ENCODE data around the gene VGF. TPM values are rescaled to one million over a fixed set of nuclear protein-coding genes. Genes with fewer than 3 reads are reported as not detected.

VGF gene
- total and polyA plus RNA-seq, 3 donors from 2014 or later = 0.87 to 2.3 (median 1.2) TPM

GRCh38 chr7:101172854-101173751 is 7.7 kb upstream of the VGF start:
- no peak overlapping the region for H3K4me3 ChIP-seq
- no peak overlapping the region for H3K27ac ChIP-seq
- TF ChIP-seq POLR2A (IDR thresholded peaks at IDR 0.05) = no peak
- TF ChIP-seq, protein P1, sequence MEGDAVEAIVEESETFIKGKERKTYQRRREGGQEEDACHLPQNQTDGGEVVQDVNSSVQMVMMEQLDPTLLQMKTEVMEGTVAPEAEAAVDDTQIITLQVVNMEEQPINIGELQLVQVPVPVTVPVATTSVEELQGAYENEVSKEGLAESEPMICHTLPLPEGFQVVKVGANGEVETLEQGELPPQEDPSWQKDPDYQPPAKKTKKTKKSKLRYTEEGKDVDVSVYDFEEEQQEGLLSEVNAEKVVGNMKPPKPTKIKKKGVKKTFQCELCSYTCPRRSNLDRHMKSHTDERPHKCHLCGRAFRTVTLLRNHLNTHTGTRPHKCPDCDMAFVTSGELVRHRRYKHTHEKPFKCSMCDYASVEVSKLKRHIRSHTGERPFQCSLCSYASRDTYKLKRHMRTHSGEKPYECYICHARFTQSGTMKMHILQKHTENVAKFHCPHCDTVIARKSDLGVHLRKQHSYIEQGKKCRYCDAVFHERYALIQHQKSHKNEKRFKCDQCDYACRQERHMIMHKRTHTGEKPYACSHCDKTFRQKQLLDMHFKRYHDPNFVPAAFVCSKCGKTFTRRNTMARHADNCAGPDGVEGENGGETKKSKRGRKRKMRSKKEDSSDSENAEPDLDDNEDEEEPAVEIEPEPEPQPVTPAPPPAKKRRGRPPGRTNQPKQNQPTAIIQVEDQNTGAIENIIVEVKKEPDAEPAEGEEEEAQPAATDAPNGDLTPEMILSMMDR (IDR thresholded peaks at IDR 0.05) = no peak
- H3K27me3 ChIP-seq = no peaks in the 10 kb centered on the region
- H3K9me3 ChIP-seq = no peaks in the 10 kb centered on the region
- peak; percentile 80 for DNase-seq
- WGBS, 2 donors = 1 to 2% methylated on average over 21 to 28 of the region's 53 CpGs
- intact Hi-C loops (cut with DNase I; ENCODE audit: low total_unique reads) = no loop called here
- H3K36me3 ChIP-seq (ENCODE audit: low read depth, missing control alignments) = no peaks in the 10 kb centered on the region
- peaks cover 18% of the 10 kb centered on the region for H3K4me1 ChIP-seq

- intact Hi-C loops (cut with DNase I; ENCODE audit: low total_unique reads) = no loop called here
- DNase-seq = no peak
- Histone ChIP-seq H3K36me3 (ENCODE audit: low read depth, missing control alignments) (no peaks in the 10 kb centered on the region), H3K4me3 (peak overlapping the region in 1 of 2 donors; percentile 11), H3K4me1 (peaks cover 18% of the 10 kb centered on the region), H3K27ac (no peak overlapping the region), H3K27me3 (no peaks in the 10 kb centered on the region), H3K9me3 (no peaks in the 10 kb centered on the region)
- WGBS, 2 donors = 1 to 3% methylated on average over 4 to 63 of the region's 79 CpGs
- TF ChIP-seq, protein P1 (IDR thresholded peaks at IDR 0.05) = no peak
- no peak for TF ChIP-seq POLR2A (IDR thresholded peaks at IDR 0.05)
Measured at GRCh38 chr7:101172005-101172853, 6.9 kb upstream of the VGF start.

- intact Hi-C loops (cut with DNase I; ENCODE audit: low total_unique reads) = no loop called here
- Histone ChIP-seq H3K27me3 (no peaks in the 10 kb centered on the region), H3K4me3 (no peak overlapping the region), H3K9me3 (no peaks in the 10 kb centered on the region), H3K36me3 (ENCODE audit: low read depth, missing control alignments) (no peaks in the 10 kb centered on the region), H3K4me1 (peaks cover 18% of the 10 kb centered on the region), H3K27ac (no peak overlapping the region)
- 0 to 1% methylated on average over 12 to 13 of the region's 13 CpGs for WGBS, 2 donors
- no peak for TF ChIP-seq POLR2A (IDR thresholded peaks at IDR 0.05)
- TF ChIP-seq, protein P1 (IDR thresholded peaks at IDR 0.05) = no peak
- no peak for DNase-seq
Measured at GRCh38 chr7:101171442-101171837, 6.1 kb upstream of the VGF start.

- no peak overlapping the region for H3K4me3 ChIP-seq
- DNase-seq = no peak
- H3K4me1 ChIP-seq = peaks cover 20% of the 10 kb centered on the region
- intact Hi-C loops (cut with DNase I; ENCODE audit: low total_unique reads) = no loop called here
- TF ChIP-seq POLR2A (IDR thresholded peaks at IDR 0.05) = no peak
- TF ChIP-seq, protein P1 (IDR thresholded peaks at IDR 0.05) = no peak
- H3K9me3 ChIP-seq = no peaks in the 10 kb centered on the region
- WGBS, 2 donors = 4 to 5% methylated on average over 16 to 17 of the region's 17 CpGs
- H3K36me3 ChIP-seq (ENCODE audit: low read depth, missing control alignments) = no peaks in the 10 kb centered on the region
- no peaks in the 10 kb centered on the region for H3K27me3 ChIP-seq
- H3K27ac ChIP-seq = no peak overlapping the region
Measured at GRCh38 chr7:101170617-101171441, 5.5 kb upstream of the VGF start.
